ENCODE measurements around the gene FOXN4.

The FOXN4 gene

GRCh38 chr12:109343677-109344076 is 34.6 kb upstream of the FOXN4 start:
- TF ChIP-seq CTCF (conservative IDR thresholded peaks at IDR 0.05; ENCODE audit: low read depth, low read length) = no peak
- H3K79me2 ChIP-seq (ENCODE audit: insufficient read depth, low read depth) = no peaks in the 10 kb centered on the region

GRCh38 chr12:109336593-109336992 is 27.5 kb upstream of the FOXN4 start:
- no peaks in the 10 kb centered on the region for H4K20me1 ChIP-seq (ENCODE audit: insufficient read depth)
- no peak for TF ChIP-seq CTCF (conservative IDR thresholded peaks at IDR 0.05; ENCODE audit: low read depth, low read length)
- no peaks in the 10 kb centered on the region for H3K79me2 ChIP-seq (ENCODE audit: insufficient read depth, low read depth)
- H3K4me3 ChIP-seq (IDR thresholded peaks at IDR 0.05; ENCODE audit: insufficient read depth, low read depth, low read length) = no peak overlapping the region
- no peak overlapping the region for H3K4me2 ChIP-seq
- H2AFZ ChIP-seq (ENCODE audit: low read depth) = no peak overlapping the region
- no peak overlapping the region for H3K27ac ChIP-seq
- H3K27me3 ChIP-seq (ENCODE audit: insufficient read depth, low read depth) = no peaks in the 10 kb centered on the region
- H3K9ac ChIP-seq = no peak overlapping the region
- no peaks in the 10 kb centered on the region for H3K36me3 ChIP-seq (ENCODE audit: insufficient read depth)
- H3K4me1 ChIP-seq (ENCODE audit: low read depth, poor library complexity, severe bottlenecking) = no peaks in the 10 kb centered on the region

More at GRCh38 chr12:109343677-109344076, 34.6 kb upstream of the FOXN4 start:
- Histone ChIP-seq H4K20me1 (ENCODE audit: insufficient read depth) (no peaks in the 10 kb centered on the region), H3K4me1 (ENCODE audit: low read depth, poor library complexity, severe bottlenecking) (no peaks in the 10 kb centered on the region), H3K9ac (no peak overlapping the region), H3K27ac (no peak overlapping the region), H3K4me3 (IDR thresholded peaks at IDR 0.05; ENCODE audit: insufficient read depth, low read depth, low read length) (no peak overlapping the region), H3K27me3 (ENCODE audit: insufficient read depth, low read depth) (no peaks in the 10 kb centered on the region), H3K4me2 (no peak overlapping the region), H2AFZ (ENCODE audit: low read depth) (no peak overlapping the region), H3K36me3 (ENCODE audit: insufficient read depth) (no peaks in the 10 kb centered on the region)

GRCh38 chr12:109334887-109335286 is 25.8 kb upstream of the FOXN4 start:
- no peaks in the 10 kb centered on the region for H3K79me2 ChIP-seq (ENCODE audit: insufficient read depth, low read depth)
- TF ChIP-seq CTCF (conservative IDR thresholded peaks at IDR 0.05; ENCODE audit: low read depth, low read length) = no peak
- no peak overlapping the region for H3K4me2 ChIP-seq
- no peaks in the 10 kb centered on the region for H3K4me1 ChIP-seq (ENCODE audit: low read depth, poor library complexity, severe bottlenecking)
- H3K4me3 ChIP-seq (IDR thresholded peaks at IDR 0.05; ENCODE audit: insufficient read depth, low read depth, low read length) = no peak overlapping the region
- H3K27ac ChIP-seq = no peak overlapping the region
- H3K9ac ChIP-seq = no peak overlapping the region
- H4K20me1 ChIP-seq (ENCODE audit: insufficient read depth) = no peaks in the 10 kb centered on the region
- H3K27me3 ChIP-seq (ENCODE audit: insufficient read depth, low read depth) = no peaks in the 10 kb centered on the region
- no peak overlapping the region for H2AFZ ChIP-seq (ENCODE audit: low read depth)
- H3K36me3 ChIP-seq (ENCODE audit: insufficient read depth) = no peaks in the 10 kb centered on the region

DNA sequence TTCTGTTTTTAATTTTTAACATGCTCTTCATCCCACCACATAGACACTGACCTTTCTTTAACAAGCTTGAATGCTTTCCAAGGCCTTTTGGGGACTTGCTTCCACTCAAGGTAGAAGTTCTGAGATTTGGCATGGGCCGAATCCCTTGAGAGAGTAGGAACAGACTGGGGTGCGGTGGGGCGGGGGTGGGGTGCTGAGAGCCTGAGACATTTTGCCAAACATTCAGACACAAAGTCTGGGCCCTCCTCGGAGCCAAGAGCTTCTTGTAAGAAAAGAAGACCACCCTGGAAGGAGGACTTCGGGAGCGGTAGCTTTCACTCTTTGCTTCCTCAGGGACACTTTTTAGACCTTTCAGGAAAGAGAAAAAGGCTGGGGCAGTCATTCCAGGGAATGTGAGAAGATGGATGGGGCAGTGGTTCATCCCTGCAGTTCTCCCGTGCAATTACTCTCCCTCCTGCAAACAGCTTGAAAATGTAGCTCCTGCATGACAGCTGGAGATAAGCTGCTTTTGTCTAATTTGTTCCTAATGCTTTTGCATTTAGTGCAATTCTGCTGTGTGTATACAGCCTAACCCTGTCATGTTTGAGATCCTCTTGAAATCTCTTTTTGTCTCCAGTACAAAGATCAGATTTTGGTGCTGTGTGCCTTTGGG is 22.3 kb upstream of the FOXN4 start:
- H3K36me3 ChIP-seq (ENCODE audit: insufficient read depth) = no peaks in the 10 kb centered on the region

More for the DNA sequence above, 22.3 kb upstream of the FOXN4 start:
- H3K4me1 ChIP-seq (ENCODE audit: low read depth, poor library complexity, severe bottlenecking) = no peaks in the 10 kb centered on the region
- H3K27me3 ChIP-seq (ENCODE audit: insufficient read depth, low read depth) = no peaks in the 10 kb centered on the region
- H4K20me1 ChIP-seq (ENCODE audit: insufficient read depth) = no peaks in the 10 kb centered on the region
- no peak overlapping the region for H3K27ac ChIP-seq
- no peak for TF ChIP-seq CTCF (conservative IDR thresholded peaks at IDR 0.05; ENCODE audit: low read depth, low read length)
- H3K79me2 ChIP-seq (ENCODE audit: insufficient read depth, low read depth) = no peaks in the 10 kb centered on the region
- H3K9ac ChIP-seq = no peak overlapping the region
- no peak overlapping the region for H2AFZ ChIP-seq (ENCODE audit: low read depth)
- H3K4me3 ChIP-seq (IDR thresholded peaks at IDR 0.05; ENCODE audit: insufficient read depth, low read depth, low read length) = no peak overlapping the region
- H3K4me2 ChIP-seq = no peak overlapping the region
